Chondrocyte (in vitro differentiated cells): Measurements from ENCODE around the gene YTHDF2. TPM values are rescaled to one million over a fixed set of nuclear protein-coding genes. Genes with fewer than 3 reads are reported as not detected.
"Not testable (repeated sequence)": the region's sequence is repeated elsewhere in the genome, so short reads cannot be mapped to it uniquely, and the experiment has no call there.

Experiments
- DNase-seq: peaks from one replicate; pipeline ENCODE4 v3.0.0; 2021; ENCODE audit warnings: mixed read lengths, low spot score
- H3K27ac Mint-ChIP-seq: one replicate; pipeline ENCODE4 v1.8.0; 2021; ENCODE audit warnings: mild to moderate bottlenecking, moderate library complexity, mixed read lengths; ENCODE audit not compliant: unreplicated experiment
- H3K27me3 Mint-ChIP-seq: 2 replicates; pipeline ENCODE4 v1.8.0; 2021; ENCODE audit warnings: low read depth, mixed read lengths
- H3K36me3 Mint-ChIP-seq: 2 replicates; pipeline ENCODE4 v1.8.0; 2021; ENCODE audit warnings: low read depth, mixed read lengths
- H3K4me1 Mint-ChIP-seq: 2 replicates; pipeline ENCODE4 v1.8.0; 2021; ENCODE audit warnings: low read depth, mild to moderate bottlenecking, mixed read lengths
- H3K4me3 Mint-ChIP-seq: one replicate; pipeline ENCODE4 v1.8.0; 2021; ENCODE audit warnings: mild to moderate bottlenecking, moderate library complexity, mixed read lengths; ENCODE audit not compliant: unreplicated experiment
- H3K9me3 Mint-ChIP-seq: 2 replicates; pipeline ENCODE4 v1.8.0; 2021; ENCODE audit warnings: low read depth, mixed read lengths
- CTCF ChIP-seq: fragments of 200-600 bp; sonication (generic); IDR thresholded peaks from 2 replicates; pipeline ENCODE4 v1.5.0; 2021; ENCODE audit warnings: antibody characterized with exemption, mild to moderate bottlenecking, moderate library complexity
- long read RNA-seq: library from polyadenylated mRNA; stranded (forward); transcript quantifications from one replicate; pipeline ENCODE4 v2.0.0, GENCODE V29; 2021
- total RNA-seq: library from RNA; stranded (reverse); gene quantifications from 3 replicates; pipeline ENCODE4 v1.2.1, GENCODE V29; 2021

The YTHDF2 gene
- total RNA-seq, result 56.5 to 68.8 TPM (median 62.0 TPM) in 3 replicates
- long read RNA-seq, transcript YTHDF2-201 (5 exons, 2,925 nt), result major isoform, 163 of 180 reads
- long read RNA-seq, partial matches to known transcripts, result 1 of 180 reads
- long read RNA-seq, other reads (novel, unspliced or antisense), result 13 of 180 reads

- peak within 1 kb of the TSS; percentile 99 for H3K27ac Mint-ChIP-seq
Observed at GRCh38 chr1:28736450-28737306, at the start of gene YTHDF2. Gene YTHDF2 (plus strand): TSS chr1:28736940. CDS start chr1:28737121, 181 bp downstream.

GRCh38 chr1:28691627-28692026 lies 45.1 kb upstream of the YTHDF2 start:
- H3K27ac Mint-ChIP-seq, H3K9me3 Mint-ChIP-seq, H3K4me1 Mint-ChIP-seq, DNase-seq, H3K27me3 Mint-ChIP-seq, H3K4me3 Mint-ChIP-seq: not testable (repeated sequence)
- peaks cover 13% of the 10 kb centered on the region for H3K36me3 Mint-ChIP-seq

More at GRCh38 chr1:28736450-28737306, at the start of gene YTHDF2:
- Mint-ChIP-seq H3K27me3 (no peaks in the 10 kb centered on the region), H3K4me1 (peaks cover 38% of the 10 kb centered on the region), H3K36me3 (peaks cover 10% of the 10 kb centered on the region), H3K9me3 (no peaks in the 10 kb centered on the region), H3K4me3 (peak within 1 kb of the TSS; percentile 93)
- peak; percentile 99 for TF ChIP-seq CTCF
- peak; percentile 98 for DNase-seq

- Mint-ChIP-seq H3K9me3 (no peaks in the 10 kb centered on the region), H3K4me3 (no peak overlapping the region), H3K27me3 (no peaks in the 10 kb centered on the region), H3K36me3 (peaks cover 17% of the 10 kb centered on the region), H3K27ac (no peak overlapping the region), H3K4me1 (no peaks in the 10 kb centered on the region)
- DNase-seq, result no peak
- no peak for TF ChIP-seq CTCF
Observed at GRCh38 chr1:28703629-28704028, 33.1 kb upstream of the YTHDF2 start.

GRCh38 chr1:28716336-28716735 lies 20.4 kb upstream of the YTHDF2 start:
- Mint-ChIP-seq H3K4me3 (no peak overlapping the region), H3K27me3 (no peaks in the 10 kb centered on the region), H3K4me1 (peaks cover 7% of the 10 kb centered on the region), H3K27ac (no peak overlapping the region), H3K9me3 (no peaks in the 10 kb centered on the region), H3K36me3 (peaks cover 19% of the 10 kb centered on the region)
- DNase-seq, result no peak
- TF ChIP-seq CTCF, result no peak

GRCh38 chr1:28718166-28718565 lies 18.6 kb upstream of the YTHDF2 start:
- no peaks in the 10 kb centered on the region for H3K27me3 Mint-ChIP-seq
- H3K4me1 Mint-ChIP-seq, result peaks cover 10% of the 10 kb centered on the region
- peaks cover 15% of the 10 kb centered on the region for H3K36me3 Mint-ChIP-seq
- no peak for TF ChIP-seq CTCF
- no peak for DNase-seq
- H3K4me3 Mint-ChIP-seq, result no peak overlapping the region
- H3K9me3 Mint-ChIP-seq, result no peaks in the 10 kb centered on the region
- no peak overlapping the region for H3K27ac Mint-ChIP-seq
